HUES6 (cell line): ENCODE measurements around the gene RPSA.
"Not testable (repeated sequence)": the region's sequence is repeated elsewhere in the genome, so short reads cannot be mapped to it uniquely, and the experiment has no call there.

ENCODE experiments used
- H3K27ac ChIP-seq: 2 replicates; pipeline ENCODE4 v1.7.0; 2013; ENCODE audit warnings: low read depth, mild to moderate bottlenecking, low read length, inconsistent platforms
- H3K27me3 ChIP-seq: 2 replicates; pipeline ENCODE4 v1.6.1; 2013; ENCODE audit warnings: low read length; ENCODE audit not compliant: control insufficient read depth, insufficient read depth
- H3K36me3 ChIP-seq: 2 replicates; pipeline ENCODE4 v1.6.1; 2013; ENCODE audit warnings: low read length; ENCODE audit not compliant: control insufficient read depth, insufficient read depth
- H3K4me1 ChIP-seq: 2 replicates; pipeline ENCODE4 v1.6.1; 2013; ENCODE audit warnings: low read length; ENCODE audit not compliant: control insufficient read depth, insufficient read depth
- H3K4me3 ChIP-seq: 2 replicates; pipeline ENCODE4 v1.5.1; 2013; ENCODE audit warnings: low read depth, low read length
- H3K9ac ChIP-seq: one replicate; pipeline ENCODE4 v1.6.1; 2013; ENCODE audit warnings: mild to moderate bottlenecking, low read length
- H3K9me3 ChIP-seq: 2 replicates; pipeline ENCODE4 v1.6.1; 2013; ENCODE audit warnings: low read depth, low read length; ENCODE audit not compliant: control insufficient read depth, insufficient read depth

Gene RPSA

DNA sequence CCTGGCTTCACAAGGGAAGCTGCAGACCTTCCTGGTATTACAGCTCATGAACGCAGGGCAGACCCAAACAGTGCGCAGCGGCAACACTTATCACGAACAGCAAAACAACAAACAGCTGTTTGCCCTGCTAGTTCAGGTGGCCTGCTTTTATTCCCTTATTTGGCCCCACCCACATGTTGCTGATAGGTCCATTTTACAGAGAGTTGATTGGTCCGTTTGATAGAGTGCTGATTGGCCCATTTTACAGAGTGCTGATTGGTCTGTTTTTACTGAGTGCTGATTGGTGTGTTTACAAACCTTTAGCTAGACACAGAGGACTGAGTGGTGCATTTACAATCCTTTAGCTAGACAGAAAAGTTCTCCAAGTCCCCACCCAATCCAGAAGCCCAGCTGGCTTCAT is 52.1 kb downstream of the RPSA start:
- H3K4me1 ChIP-seq, H3K27ac ChIP-seq, H3K4me3 ChIP-seq, H3K9me3 ChIP-seq, H3K36me3 ChIP-seq, H3K27me3 ChIP-seq, H3K9ac ChIP-seq: not testable (repeated sequence)

DNA sequence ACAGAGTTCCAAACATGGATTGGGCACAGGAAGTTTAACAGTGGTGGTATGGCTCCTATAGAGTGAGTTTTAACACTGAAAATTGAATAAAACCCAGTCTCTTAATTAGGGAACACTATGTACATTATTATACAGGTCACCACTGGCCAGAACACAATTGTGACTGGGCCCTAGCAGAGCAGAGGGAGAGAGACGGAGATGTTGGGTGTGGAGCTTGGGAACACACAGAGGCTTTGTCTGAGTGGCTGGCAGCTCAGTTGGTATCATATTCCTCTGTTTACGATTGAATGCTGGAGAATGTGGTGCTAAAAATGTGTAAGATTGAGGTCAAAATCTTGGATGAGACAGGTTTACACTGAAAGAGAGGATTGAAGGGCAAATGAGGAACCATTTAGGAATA is 54.2 kb downstream of the RPSA start:
- Histone ChIP-seq H3K4me3 (no peak overlapping the region), H3K4me1 (0 out of 2 replicates have a peak, but pooled peaks cover 4% of the 10 kb centered on the region), H3K9me3 (no peaks in the 10 kb centered on the region)

More for the DNA sequence above, 54.2 kb downstream of the RPSA start:
- Histone ChIP-seq H3K36me3 (no peaks in the 10 kb centered on the region), H3K27me3 (no peaks in the 10 kb centered on the region), H3K9ac (no peak overlapping the region), H3K27ac (no peak overlapping the region)
